ENCODE measurements around the gene UBR7.

GRCh38 chr14:93184391-93185348 is 22.4 kb upstream of the UBR7 start, which contains the start of the genes LYSET and MOAP1:
- no peak for TF ChIP-seq EZH2phosphoT487 (IDR thresholded peaks at IDR 0.05; ENCODE audit: low read length)
- TF ChIP-seq CTCF (IDR thresholded peaks at IDR 0.05; ENCODE audit: low read length): peak; percentile 2; the same call in 1 of the 2 replicates

All from MM.1S (cell line).